Measurements from ENCODE around the gene TENT5A.
"Not testable (repeated sequence)": the region's sequence is repeated elsewhere in the genome, so short reads cannot be mapped to it uniquely, and the experiment has no call there.

Gene TENT5A

DNA sequence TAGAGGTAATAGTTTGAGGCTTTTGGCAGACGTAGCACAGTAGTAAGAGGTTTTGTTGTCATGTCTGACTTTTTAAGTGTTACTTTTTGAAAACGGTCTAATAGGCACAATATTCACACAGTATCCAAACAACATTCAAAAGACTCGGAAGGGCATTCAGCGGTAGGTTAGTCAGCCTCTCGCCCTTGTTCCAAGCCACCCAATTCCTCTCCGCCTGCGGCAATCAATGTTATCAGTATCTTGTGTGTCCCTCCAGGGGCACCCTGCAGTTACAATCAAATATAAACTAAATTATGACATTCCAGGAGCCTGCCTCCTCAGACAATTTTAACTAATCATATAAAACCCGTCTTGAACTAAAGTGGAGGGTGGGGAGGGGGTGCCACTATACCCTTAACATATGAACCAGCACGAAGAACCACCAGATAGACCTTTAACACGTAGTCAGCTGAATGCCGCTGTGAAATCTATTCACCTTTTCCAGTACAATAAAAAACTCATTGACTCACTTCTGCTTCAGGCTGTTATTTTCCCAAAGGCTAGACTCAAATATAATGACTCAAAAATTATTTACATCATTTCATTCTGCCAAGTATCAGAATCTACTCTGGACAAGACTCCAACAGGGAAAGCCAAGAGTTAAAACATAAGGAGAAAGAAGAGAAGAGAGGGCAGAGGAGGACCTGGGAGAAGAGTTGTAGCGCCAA is 1.6 kb downstream of the TENT5A start:
- no peak for DNase-seq (ENCODE audit: low spot score)

- DNase-seq (ENCODE audit: low spot score): no peak
Observed at GRCh38 chr6:81750200-81750599, 2.3 kb downstream of the TENT5A start.

DNA sequence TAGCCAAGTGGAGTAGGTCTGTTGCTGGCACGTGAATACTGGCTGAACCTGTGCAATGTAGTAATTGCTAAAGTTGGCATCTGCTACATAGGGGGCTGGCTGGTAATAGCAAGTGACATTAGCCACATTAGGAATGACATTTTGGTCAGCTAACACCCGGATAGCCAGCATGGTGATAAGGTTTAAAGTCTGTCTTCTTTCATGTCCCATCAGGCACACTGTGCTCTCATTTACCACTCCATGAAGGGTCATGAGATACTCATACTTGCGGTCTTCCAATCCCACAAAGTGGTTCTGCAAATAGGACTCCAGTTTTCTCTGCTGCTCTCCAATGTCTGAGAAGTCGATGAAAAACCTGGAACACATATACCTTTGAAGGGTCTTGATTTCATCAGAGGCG is 2.8 kb downstream of the TENT5A start:
- DNase-seq (ENCODE audit: low spot score): no peak

GRCh38 chr6:81748994-81749393 is 3.5 kb downstream of the TENT5A start:
- DNase-seq (ENCODE audit: low spot score): no peak

- no peak for DNase-seq (ENCODE audit: low spot score)
Observed at GRCh38 chr6:81747327-81747726, 5.2 kb downstream of the TENT5A start.

DNA sequence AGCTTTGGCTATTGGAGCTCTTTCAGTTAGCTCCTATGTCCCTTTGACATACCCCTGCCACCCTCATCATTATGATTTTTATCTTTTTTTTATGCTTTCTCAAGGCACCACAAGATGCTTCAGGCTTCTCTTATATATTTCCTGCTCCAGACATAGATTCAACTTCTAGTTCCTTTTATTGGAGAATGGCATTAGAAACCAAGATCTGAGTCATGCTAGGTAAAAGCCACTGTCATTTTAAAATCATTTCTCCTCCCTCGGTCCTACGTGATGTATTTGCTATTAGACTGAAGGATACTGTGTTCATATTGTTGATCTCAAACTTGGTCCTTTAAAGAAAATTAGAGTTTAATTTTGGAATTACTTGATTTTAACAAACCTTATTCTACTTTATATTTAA is 8.3 kb downstream of the TENT5A start:
- DNase-seq (ENCODE audit: low spot score): no peak

- DNase-seq (ENCODE audit: low spot score): no peak
Observed at GRCh38 chr6:81743649-81744048, 8.8 kb downstream of the TENT5A start.

- no peak for DNase-seq (ENCODE audit: low spot score)
Observed at GRCh38 chr6:81741689-81742088, 10.8 kb downstream of the TENT5A start.

- not testable (repeated sequence) for DNase-seq (ENCODE audit: low spot score)
Observed at GRCh38 chr6:81740591-81740990, 11.9 kb downstream of the TENT5A start.

GRCh38 chr6:81739230-81740195 is 13.0 kb downstream of the TENT5A start:
- no peak for DNase-seq (ENCODE audit: low spot score)

- no peak for DNase-seq (ENCODE audit: low spot score)
Observed at GRCh38 chr6:81736428-81736827, 16.1 kb downstream of the TENT5A start.

- no peak for DNase-seq (ENCODE audit: low spot score)
Observed at GRCh38 chr6:81735756-81736380, 16.6 kb downstream of the TENT5A start.

- DNase-seq (ENCODE audit: low spot score): no peak
Observed at GRCh38 chr6:81734500-81735150, 17.9 kb downstream of the TENT5A start.

DNA sequence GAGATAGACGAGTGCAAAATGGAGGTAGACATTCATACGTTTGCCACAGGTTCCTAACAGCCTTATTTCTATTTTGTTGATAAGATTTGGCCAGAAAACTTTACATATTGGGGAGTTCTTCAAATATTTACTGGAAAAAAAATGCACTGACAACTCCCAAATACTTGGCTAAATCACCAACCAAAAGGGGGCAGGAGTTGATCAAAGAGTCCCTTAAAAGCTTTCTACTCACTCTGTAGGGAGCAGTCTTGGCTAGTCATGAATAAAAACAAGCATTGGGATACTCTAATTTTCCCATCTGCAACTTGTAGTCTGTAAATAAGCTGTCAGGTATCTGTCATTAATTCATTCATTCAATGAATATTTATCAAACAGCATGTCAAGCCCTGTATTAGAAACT is 18.4 kb downstream of the TENT5A start:
- no peak for DNase-seq (ENCODE audit: low spot score)

DNA sequence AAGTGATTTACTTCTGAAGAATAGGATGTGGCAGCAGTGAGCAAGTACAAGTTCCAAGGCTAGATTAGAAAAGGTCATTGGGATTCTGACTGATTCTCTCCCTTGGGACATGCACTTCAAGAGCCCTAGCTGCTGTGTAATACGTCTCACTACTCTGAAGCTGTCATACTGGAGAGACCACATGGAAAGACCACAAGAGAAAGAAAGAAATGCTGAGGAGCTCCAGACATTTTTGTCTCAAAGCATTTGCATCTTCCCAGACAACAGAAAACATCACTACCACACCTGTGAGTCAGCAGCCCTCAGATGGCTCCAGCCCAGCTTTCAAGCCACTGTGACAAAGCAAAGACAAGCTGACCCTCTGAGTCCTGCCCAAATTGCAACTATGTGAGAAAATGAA is 20.7 kb downstream of the TENT5A start:
- DNase-seq (ENCODE audit: low spot score): no peak

DNA sequence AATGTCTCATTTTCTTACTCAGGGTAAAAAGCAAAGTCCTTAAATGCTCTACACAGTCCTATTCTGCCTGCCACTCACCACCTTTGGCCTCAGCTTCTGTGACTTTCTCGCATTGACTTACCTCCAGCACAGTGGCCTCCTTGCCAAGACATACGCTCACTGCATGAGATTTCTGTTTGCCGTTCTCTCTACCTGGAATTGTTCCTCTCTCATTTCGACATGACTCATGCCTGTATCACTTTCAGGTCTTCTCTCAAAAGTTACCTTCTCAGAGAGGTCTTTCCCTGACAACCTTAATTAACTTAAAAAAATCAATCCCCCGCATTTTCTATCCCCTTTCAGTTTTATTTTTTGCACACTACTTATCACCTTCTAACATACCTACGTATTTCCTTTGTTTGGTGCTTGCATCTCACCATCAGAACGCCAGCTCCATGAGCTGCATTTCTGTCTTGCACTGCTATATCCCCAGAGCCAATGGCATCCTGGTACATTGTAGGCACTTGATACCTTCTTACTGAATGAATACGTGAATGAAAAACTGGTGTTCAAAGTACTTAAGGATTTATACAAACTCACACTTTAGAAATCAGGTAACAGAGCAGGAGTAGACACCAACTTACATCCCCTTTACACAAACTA is 24.5 kb downstream of the TENT5A start:
- DNase-seq (ENCODE audit: low spot score): no peak

- DNase-seq (ENCODE audit: low spot score): no peak
Observed at GRCh38 chr6:81725127-81725526, 27.4 kb downstream of the TENT5A start.

GRCh38 chr6:81722506-81723223 is 29.8 kb downstream of the TENT5A start:
- DNase-seq (ENCODE audit: low spot score): no peak

DNA sequence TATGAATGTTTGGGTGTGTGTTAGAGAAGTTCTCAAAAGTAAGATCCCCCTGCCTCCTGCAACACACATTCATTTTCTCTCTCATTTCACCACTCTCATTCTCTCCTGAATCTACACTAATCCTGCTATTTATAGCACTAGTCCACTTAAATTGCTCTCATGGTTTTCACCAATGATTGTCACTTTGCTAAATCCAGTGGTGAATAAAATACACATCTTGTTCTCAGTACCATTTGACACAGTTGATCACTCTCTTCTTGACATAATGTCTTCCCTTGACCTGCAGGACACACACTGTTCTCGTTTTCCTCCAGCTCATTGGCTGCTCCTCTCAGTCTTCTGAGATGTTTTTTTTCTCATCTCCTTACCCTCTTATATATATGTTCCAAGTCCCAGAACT is 32.1 kb downstream of the TENT5A start:
- DNase-seq (ENCODE audit: low spot score): no peak

- DNase-seq (ENCODE audit: low spot score): no peak
Observed at GRCh38 chr6:81718126-81718525, 34.4 kb downstream of the TENT5A start.

DNA sequence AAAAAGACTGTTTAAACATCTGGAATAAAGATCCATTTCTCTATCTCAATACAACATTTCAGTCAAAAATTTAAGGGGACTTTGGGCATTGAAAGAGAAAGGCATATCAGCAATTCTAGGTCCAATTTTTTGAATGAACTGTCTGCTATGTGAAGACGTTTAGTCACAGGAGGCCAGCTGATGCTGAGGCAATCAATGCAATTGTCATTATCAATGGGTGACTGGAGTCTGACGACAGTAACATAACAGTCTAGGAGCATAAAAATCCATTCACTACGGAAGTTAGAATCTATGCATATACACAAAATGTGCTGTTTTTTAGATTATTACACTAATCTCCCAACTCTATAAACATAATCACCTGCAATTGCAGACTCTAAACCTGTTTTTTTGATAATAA is 37.8 kb downstream of the TENT5A start:
- no peak for DNase-seq (ENCODE audit: low spot score)
